CD14-positive monocyte (primary cell): ENCODE data around the gene UGT1A5. TPM values are rescaled to one million over a fixed set of nuclear protein-coding genes. Genes with fewer than 3 reads are reported as not detected.

Experiments
- DNase-seq, 3 donors: peaks; one replicate each; pipeline ENCODE4 v3.0.0-alpha.2; 2011 to 2022
- H2AFZ ChIP-seq: 2 replicates; pipeline ENCODE4 v1.6.0; 2012; ENCODE audit warnings: mild to moderate bottlenecking, low read depth, low read length, inconsistent platforms; ENCODE audit not compliant: insufficient read depth, poor library complexity, severe bottlenecking
- H3K27ac ChIP-seq, 2 donors: 1 replicate in 1 of 2; 2 replicates in 1 of 2; pipeline ENCODE4 v1.5.1; 2012 to 2013; ENCODE audit warnings: low read length in 2 of 2, control low read depth in 1 of 2, inconsistent platforms in 1 of 2, low read depth in 1 of 2, mild to moderate bottlenecking in 1 of 2
- H3K27me3 ChIP-seq, 2 donors: one replicate each; pipeline versions ENCODE4 v1.6.0 to v1.6.1; 2011 to 2013; ENCODE audit warnings: low read length in 2 of 2; ENCODE audit not compliant: control insufficient read depth in 2 of 2, insufficient read depth in 2 of 2
- H3K36me3 ChIP-seq, 2 donors: replicated peaks in 1 of 2; 1 replicate in 1 of 2; 2 replicates in 1 of 2; pipeline versions ENCODE4 v1.5.1 to v1.6.1; 2012 to 2013; ENCODE audit warnings: low read length in 2 of 2, control low read depth in 1 of 2, inconsistent platforms in 1 of 2, mild to moderate bottlenecking in 1 of 2; ENCODE audit not compliant: insufficient read depth in 2 of 2, control insufficient read depth in 1 of 2
- H3K4me1 ChIP-seq, 2 donors: 1 replicate in 1 of 2; 2 replicates in 1 of 2; pipeline versions ENCODE4 v1.5.1 to v1.6.1; 2012 to 2013; ENCODE audit warnings: low read length in 2 of 2, control low read depth in 1 of 2, inconsistent platforms in 1 of 2, mild to moderate bottlenecking in 1 of 2, moderate library complexity in 1 of 2; ENCODE audit not compliant: insufficient read depth in 2 of 2, control insufficient read depth in 1 of 2
- H3K4me2 ChIP-seq: replicated peaks from 2 replicates; pipeline ENCODE3; 2012; ENCODE audit warnings: low read length, moderate library complexity, mild to moderate bottlenecking; ENCODE audit not compliant: poor library complexity, severe bottlenecking; ENCODE audit errors: extremely low read depth
- H3K4me3 ChIP-seq, 3 experiments: fragments of 200-600 bp in 1 of 3; sonication (generic) in 1 of 3; replicated peaks in 1 of 3; 1 replicate in 2 of 3; 2 replicates in 1 of 3; pipeline ENCODE4 v1.5.1; 2011 to 2013; ENCODE audit warnings: low read length in 3 of 3, mild to moderate bottlenecking in 3 of 3, control low read depth in 2 of 3, low read depth in 2 of 3, inconsistent platforms in 1 of 3, moderate library complexity in 1 of 3
- H3K79me2 ChIP-seq: 2 replicates; pipeline ENCODE4 v1.6.0; 2012; ENCODE audit warnings: mild to moderate bottlenecking, control low read depth, inconsistent platforms, low read length, moderate library complexity; ENCODE audit not compliant: insufficient read depth
- H3K9ac ChIP-seq: 2 replicates; pipeline ENCODE4 v1.6.0; 2017; ENCODE audit warnings: low read length, mild to moderate bottlenecking; ENCODE audit not compliant: insufficient read depth, poor library complexity, severe bottlenecking
- H3K9me3 ChIP-seq, 2 donors: replicated peaks in 1 of 2; 1 replicate in 1 of 2; 2 replicates in 1 of 2; pipeline versions ENCODE4 v1.5.1 to v1.6.1; 2012 to 2013; ENCODE audit warnings: low read length in 2 of 2, control low read depth in 1 of 2; ENCODE audit not compliant: control insufficient read depth in 1 of 2, insufficient read depth in 1 of 2
- H4K20me1 ChIP-seq: 2 replicates; pipeline ENCODE4 v1.6.0; 2012; ENCODE audit warnings: mild to moderate bottlenecking, low read length, control low read depth, moderate library complexity; ENCODE audit not compliant: insufficient read depth
- H3K27ac Mint-ChIP-seq, 7 donors: one replicate each; pipeline ENCODE4 v1.8.0; 2020; ENCODE audit warnings: mild to moderate bottlenecking in 7 of 7, mixed read lengths in 7 of 7, moderate library complexity in 6 of 7, inconsistent platforms in 2 of 7
- H3K27me3 Mint-ChIP-seq, 3 donors: one replicate each; pipeline ENCODE4 v1.8.0; 2021 to 2022; ENCODE audit warnings: low read depth in 3 of 3, mild to moderate bottlenecking in 3 of 3, mixed read lengths in 3 of 3, moderate library complexity in 3 of 3, inconsistent platforms in 1 of 3
- H3K36me3 Mint-ChIP-seq, 2 donors: one replicate each; pipeline ENCODE4 v1.8.0; 2020; ENCODE audit warnings: mixed read lengths in 2 of 2, inconsistent platforms in 1 of 2, mild to moderate bottlenecking in 1 of 2
- H3K4me1 Mint-ChIP-seq: one replicate; pipeline ENCODE4 v1.8.0; 2020; ENCODE audit warnings: mild to moderate bottlenecking, mixed read lengths
- H3K4me3 Mint-ChIP-seq, 2 donors: one replicate each; pipeline ENCODE4 v1.8.0; 2020; ENCODE audit warnings: mild to moderate bottlenecking in 2 of 2, mixed read lengths in 2 of 2, moderate library complexity in 1 of 2
- H3K9me3 Mint-ChIP-seq, 7 donors: one replicate each; pipeline ENCODE4 v1.8.0; 2020 to 2022; ENCODE audit warnings: mixed read lengths in 7 of 7, mild to moderate bottlenecking in 6 of 7, moderate library complexity in 6 of 7, inconsistent platforms in 2 of 7
- CTCF ChIP-seq: fragments of 200-600 bp; IDR thresholded peaks from one replicate; pipeline ENCODE4 v1.8.0; 2022; ENCODE audit warnings: antibody characterized with exemption, mild to moderate bottlenecking
- WGBS: methylation state at CpG from one replicate; pipeline ENCODE4 v1.1.5; 2013; ENCODE audit warnings: missing lambda C conversion rate; ENCODE audit not compliant: insufficient coverage; 5-methylcytosine and 5-hydroxymethylcytosine counted together
- intact Hi-C, 2 donors: fragments of 100-400 bp; cut with micrococcal nuclease; formaldehyde crosslinking; loops; one replicate each; pipeline versions ENCODE4 v1.15.0 to v1.15.1; 2023
- polyA plus RNA-seq, 3 donors: library from polyadenylated mRNA; depleted of rRNA in 1 of 3; unstranded in 2 of 3; stranded (reverse) in 1 of 3; fragments of 300-500 nt in 2 of 3; fragments of >200 nt in 1 of 3; fragmentation: Illumina TruSeq in 2 of 3; gene quantifications; 1 replicate in 2 of 3; 2 replicates in 1 of 3; pipeline ENCODE4 v1.2.3, GENCODE V29; 2012 to 2021

The UGT1A5 gene
- polyA plus RNA-seq, 3 donors = not detected

- H4K20me1 ChIP-seq = no peaks in the 10 kb centered on the region
- Mint-ChIP-seq H3K36me3 (no peaks in the 10 kb centered on the region), H3K9me3 (peaks cover 0 to 6% (median 2%) of the 10 kb centered on the region in 7 donors), H3K27me3 (peaks cover 2 to 8% (median 7%) of the 10 kb centered on the region in 3 donors), H3K27ac (no peak overlapping the region), H3K4me3 (no peak overlapping the region), H3K4me1 (no peaks in the 10 kb centered on the region)
- WGBS = 83% methylated on average over 1 of the region's 3 CpGs
- DNase-seq = no peak
- no peak overlapping the region for H3K9ac ChIP-seq
- no peak overlapping the region for H2AFZ ChIP-seq
- no peaks in the 10 kb centered on the region for H3K79me2 ChIP-seq
- H3K4me1 ChIP-seq = no peaks in the 10 kb centered on the region
- H3K4me2 ChIP-seq = no peak overlapping the region
- no peaks in the 10 kb centered on the region for H3K36me3 ChIP-seq
- H3K27ac ChIP-seq = no peak overlapping the region
- intact Hi-C loops = no loop called here
- no peak for TF ChIP-seq CTCF
- no peak overlapping the region for H3K4me3 ChIP-seq
- no peaks in the 10 kb centered on the region for H3K9me3 ChIP-seq
- no peaks in the 10 kb centered on the region for H3K27me3 ChIP-seq
These were observed 100.7 kb downstream of the UGT1A5 start for GRCh38 chr2:233813236-233814055.

- peaks cover 0 to 6% (median 2%) of the 10 kb centered on the region in 7 donors for H3K9me3 Mint-ChIP-seq
- H3K27me3 Mint-ChIP-seq = peaks cover 2 to 8% (median 7%) of the 10 kb centered on the region in 3 donors
- H3K4me1 Mint-ChIP-seq = no peaks in the 10 kb centered on the region
- H3K9me3 ChIP-seq = no peaks in the 10 kb centered on the region
- H3K4me2 ChIP-seq = no peak overlapping the region
- TF ChIP-seq CTCF = no peak
- no peak overlapping the region for H3K4me3 Mint-ChIP-seq
- H3K79me2 ChIP-seq = no peaks in the 10 kb centered on the region
- 91% methylated on average over 1 of the region's 2 CpGs for WGBS
- no peaks in the 10 kb centered on the region for H3K36me3 Mint-ChIP-seq
- H3K4me3 ChIP-seq = no peak overlapping the region
- H3K9ac ChIP-seq = no peak overlapping the region
- no peak overlapping the region for H3K27ac ChIP-seq
- no peaks in the 10 kb centered on the region for H3K27me3 ChIP-seq
- no peaks in the 10 kb centered on the region for H4K20me1 ChIP-seq
- no peaks in the 10 kb centered on the region for H3K4me1 ChIP-seq
- H3K27ac Mint-ChIP-seq = no peak overlapping the region
- intact Hi-C loops = no loop called here
- H3K36me3 ChIP-seq = no peaks in the 10 kb centered on the region
- H2AFZ ChIP-seq = no peak overlapping the region
- no peak for DNase-seq
These were observed 101.5 kb downstream of the UGT1A5 start for GRCh38 chr2:233814056-233814835.
